HG02678 (cell line): ENCODE data around the gene TMEFF1.

Experiments used
- ATAC-seq: cut with Tn5 transposase; IDR thresholded peaks from one replicate; pipeline ENCODE4 v1.9.1; 2021; ENCODE audit warnings: mild to moderate bottlenecking, moderate library complexity; ENCODE audit not compliant: unreplicated experiment

Gene TMEFF1

GRCh38 chr9:100447041-100447440 is 25.9 kb upstream of the TMEFF1 start:
- ATAC-seq = no peak

GRCh38 chr9:100448266-100448665 is 24.7 kb upstream of the TMEFF1 start:
- no peak for ATAC-seq

- ATAC-seq = peak; percentile 77
Observed at GRCh38 chr9:100449420-100449819, 23.5 kb upstream of the TMEFF1 start.

- ATAC-seq = no peak
Observed at GRCh38 chr9:100452894-100453293, 20.1 kb upstream of the TMEFF1 start.

- ATAC-seq = no peak
Observed at GRCh38 chr9:100455470-100455869, 17.5 kb upstream of the TMEFF1 start.

- no peak for ATAC-seq
Observed at GRCh38 chr9:100457517-100457916, 15.4 kb upstream of the TMEFF1 start.

- ATAC-seq = no peak
Observed at GRCh38 chr9:100459963-100460362, 13.0 kb upstream of the TMEFF1 start.

- ATAC-seq = no peak
Observed at GRCh38 chr9:100465274-100465673, 7.7 kb upstream of the TMEFF1 start.

- ATAC-seq = no peak
Observed at GRCh38 chr9:100465761-100466160, 7.2 kb upstream of the TMEFF1 start.

GRCh38 chr9:100466171-100466828 is 6.6 kb upstream of the TMEFF1 start:
- ATAC-seq = no peak

- no peak for ATAC-seq
Observed at GRCh38 chr9:100466829-100467221, 6.1 kb upstream of the TMEFF1 start.

GRCh38 chr9:100468041-100468440 is 4.9 kb upstream of the TMEFF1 start:
- ATAC-seq = no peak

- ATAC-seq = no peak
Observed at GRCh38 chr9:100472268-100472667, 681 bp upstream of the TMEFF1 start.

GRCh38 chr9:100473276-100474081 is 530 bp downstream of the TMEFF1 start:
- ATAC-seq = peak; percentile 68

GRCh38 chr9:100474082-100474923 is 1.4 kb downstream of the TMEFF1 start:
- ATAC-seq = no peak

- ATAC-seq = no peak
Observed at GRCh38 chr9:100474924-100475276, 2.0 kb downstream of the TMEFF1 start.

- no peak for ATAC-seq
Observed at GRCh38 chr9:100477241-100477640, 4.3 kb downstream of the TMEFF1 start.

- no peak for ATAC-seq
Observed at GRCh38 chr9:100478192-100478591, 5.2 kb downstream of the TMEFF1 start.

GRCh38 chr9:100479820-100480219 is 6.9 kb downstream of the TMEFF1 start:
- no peak for ATAC-seq

GRCh38 chr9:100485196-100485595 is 12.2 kb downstream of the TMEFF1 start:
- no peak for ATAC-seq

GRCh38 chr9:100486479-100487176 is 13.7 kb downstream of the TMEFF1 start:
- ATAC-seq = no peak
